Keratinocyte (primary cell): Measurements from ENCODE around the gene OR10K2. TPM values are rescaled to one million over a fixed set of nuclear protein-coding genes. Genes with fewer than 3 reads are reported as not detected.

Experiments used
- DNase-seq: peaks from one replicate; pipeline ENCODE4 v3.0.0-alpha.2; 2011; ENCODE audit warnings: low read depth, missing footprints, low spot score
- FAIRE-seq: peaks from 2 replicates; lab custom pipeline; 2011; peaks lifted over from hg19 to GRCh38; lab: Jason Lieb, UNC
- H2AFZ ChIP-seq: 2 replicates; pipeline ENCODE4 v1.6.0; 2012; ENCODE audit warnings: low read length, control low read depth, inconsistent platforms; ENCODE audit not compliant: control insufficient read depth
- H3K27ac ChIP-seq: 2 replicates; pipeline ENCODE4 v1.5.1; 2011; ENCODE audit warnings: low read length; ENCODE audit not compliant: control insufficient read depth, insufficient read depth
- H3K27me3 ChIP-seq: 3 replicates; pipeline ENCODE4 v1.6.0; 2011; ENCODE audit warnings: low read length; ENCODE audit not compliant: control insufficient read depth, insufficient read depth; ENCODE audit errors: extremely low read depth
- H3K36me3 ChIP-seq, 2 experiments: 2 replicates in 1 of 2; 3 replicates in 1 of 2; pipeline ENCODE4 v1.5.1; 2011; ENCODE audit warnings: low read length in 2 of 2, mild to moderate bottlenecking in 1 of 2; ENCODE audit not compliant: control insufficient read depth in 2 of 2, insufficient read depth in 2 of 2; ENCODE audit errors: extremely low read depth in 1 of 2
- H3K4me1 ChIP-seq: 3 replicates; pipeline ENCODE4 v1.5.1; 2011; ENCODE audit warnings: low read length; ENCODE audit not compliant: control insufficient read depth, insufficient read depth; ENCODE audit errors: extremely low read depth
- H3K4me2 ChIP-seq: 3 replicates; pipeline ENCODE4 v1.6.0; 2011; ENCODE audit warnings: low read depth, low read length; ENCODE audit not compliant: control insufficient read depth, insufficient read depth; ENCODE audit errors: extremely low read depth
- H3K4me3 ChIP-seq, 3 experiments: fragments of 200-600 bp in 1 of 3; sonication (generic) in 1 of 3; 2 replicates in 2 of 3; 3 replicates in 1 of 3; pipeline ENCODE4 v1.5.1; 2011 to 2016; ENCODE audit warnings: low read length in 3 of 3, mild to moderate bottlenecking in 3 of 3, control low read depth in 2 of 3, inconsistent platforms in 1 of 3, low read depth in 1 of 3, mixed read lengths in 1 of 3, mixed run types in 1 of 3, moderate library complexity in 1 of 3; ENCODE audit not compliant: control insufficient read depth in 2 of 3, insufficient read depth in 2 of 3; ENCODE audit errors: extremely low read depth in 1 of 3
- H3K79me2 ChIP-seq: 2 replicates; pipeline ENCODE4 v1.6.0; 2012; ENCODE audit warnings: low read length; ENCODE audit not compliant: control insufficient read depth, insufficient read depth
- H3K9ac ChIP-seq: 3 replicates; pipeline ENCODE4 v1.6.0; 2011; ENCODE audit warnings: low read length; ENCODE audit not compliant: control insufficient read depth, insufficient read depth; ENCODE audit errors: extremely low read depth
- H3K9me1 ChIP-seq: 3 replicates; pipeline ENCODE4 v1.6.0; 2011; ENCODE audit warnings: low read length; ENCODE audit not compliant: control insufficient read depth, insufficient read depth; ENCODE audit errors: extremely low read depth
- H3K9me3 ChIP-seq: 2 replicates; pipeline ENCODE4 v1.5.1; 2012; ENCODE audit warnings: low read depth, low read length; ENCODE audit not compliant: control insufficient read depth
- H4K20me1 ChIP-seq: 3 replicates; pipeline ENCODE4 v1.6.0; 2011; ENCODE audit warnings: low read length; ENCODE audit not compliant: control insufficient read depth, insufficient read depth; ENCODE audit errors: extremely low read depth
- CTCF ChIP-seq, 3 experiments: IDR thresholded peaks in 1 of 3; conservative IDR thresholded peaks in 1 of 3; optimal IDR thresholded peaks in 1 of 3; 2 replicates in 2 of 3; 3 replicates in 1 of 3; pipeline versions ENCODE3 to v1.5.1; 2011; ENCODE audit warnings: low read length in 3 of 3, mild to moderate bottlenecking in 3 of 3, moderate library complexity in 2 of 3, control low read depth in 1 of 3, inconsistent platforms in 1 of 3; ENCODE audit not compliant: insufficient read depth in 2 of 3; ENCODE audit errors: extremely low read depth in 1 of 3
- EZH2 ChIP-seq: IDR thresholded peaks from one replicate; pipeline ENCODE4 v1.6.1; 2012; ENCODE audit warnings: inconsistent platforms, mild to moderate bottlenecking, low read length, moderate library complexity
- dilution Hi-C: fragments of 300-500 bp; cut with MboI; formaldehyde crosslinking; loops from one replicate; pipeline ENCODE4 v1.7.0; 2020; ENCODE audit warnings: low sequenced_read_pairs; ENCODE audit not compliant: extremely low pct_ligation_motif_present
- polyA plus RNA-seq, 5 experiments: library from polyadenylated mRNA; depleted of rRNA in 3 of 5; stranded (reverse) in 3 of 5; stranded (forward) in 1 of 5; unstranded in 1 of 5; fragments of >200 nt; gene quantifications; 1 replicate in 1 of 5; 2 replicates in 3 of 5; 3 replicates in 1 of 5; pipeline versions ENCODE4 v1.2.1 to v1.2.3, GENCODE V29; 2011 to 2012; ENCODE audit warnings: missing spikeins in 2 of 5, low read depth in 1 of 5, low replicate concordance in 1 of 5

OR10K2 gene
- polyA plus RNA-seq, 1 donor (not counting 4 experiments of a cell fraction or from before 2014, with no cell fraction given) = not detected

DNA sequence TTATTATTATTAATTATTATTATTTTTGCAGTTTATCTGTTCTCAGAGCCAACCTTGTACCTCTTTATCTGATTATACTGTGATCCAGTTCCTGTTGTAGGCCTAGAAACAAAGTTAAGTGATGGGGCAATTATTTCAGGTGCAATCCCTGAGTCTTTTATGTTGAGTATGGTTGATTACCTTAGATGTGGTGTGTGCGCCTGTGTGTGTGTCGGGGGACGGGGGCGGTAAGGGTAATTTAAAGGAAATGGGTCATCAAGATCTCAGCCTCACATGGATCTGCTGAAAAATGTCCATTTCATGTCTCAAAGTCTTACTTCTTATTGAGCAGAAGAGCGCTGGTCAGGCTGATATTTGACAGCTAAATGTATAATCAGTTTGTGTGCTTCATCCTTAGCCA lies 18.9 kb downstream of the OR10K2 start:
- Histone ChIP-seq H3K4me3 (no peak overlapping the region), H3K4me2 (no peak overlapping the region), H2AFZ (no peak overlapping the region), H4K20me1 (no peaks in the 10 kb centered on the region), H3K9ac (no peak overlapping the region), H3K9me3 (no peaks in the 10 kb centered on the region), H3K27me3 (no peaks in the 10 kb centered on the region), H3K9me1 (no peaks in the 10 kb centered on the region), H3K79me2 (no peaks in the 10 kb centered on the region), H3K36me3 (no peaks in the 10 kb centered on the region), H3K4me1 (no peaks in the 10 kb centered on the region), H3K27ac (no peak overlapping the region)
- no peak for DNase-seq
- FAIRE-seq = no peak
- dilution Hi-C loops = no loop called here
- no peak for TF ChIP-seq EZH2

- no peaks in the 10 kb centered on the region for H3K79me2 ChIP-seq
- FAIRE-seq = no peak
- dilution Hi-C loops = no loop called here
- H3K9ac ChIP-seq = no peak overlapping the region
- H3K4me2 ChIP-seq = no peak overlapping the region
- no peaks in the 10 kb centered on the region for H3K4me1 ChIP-seq
- H3K4me3 ChIP-seq = no peak overlapping the region
- H2AFZ ChIP-seq = no peak overlapping the region
- no peak for TF ChIP-seq CTCF (optimal IDR thresholded peaks at IDR 0.05 in 1 of 3, IDR thresholded peaks at IDR 0.05 in 1 of 3, conservative IDR thresholded peaks at IDR 0.05 in 1 of 3; ENCODE audit: extremely low read depth in 1 of 3, insufficient read depth in 2 of 3, low read length in 3 of 3)
- no peak for TF ChIP-seq EZH2
- no peaks in the 10 kb centered on the region for H3K9me3 ChIP-seq
- no peaks in the 10 kb centered on the region for H3K27me3 ChIP-seq
- no peak for DNase-seq
- H4K20me1 ChIP-seq = no peaks in the 10 kb centered on the region
- H3K36me3 ChIP-seq = no peaks in the 10 kb centered on the region
- H3K27ac ChIP-seq = no peak overlapping the region
- no peaks in the 10 kb centered on the region for H3K9me1 ChIP-seq
These were observed 25.2 kb downstream of the OR10K2 start for GRCh38 chr1:158400871-158401270.

GRCh38 chr1:158398818-158399514 lies 27.1 kb downstream of the OR10K2 start, which contains the start of gene OR10T2:
TSS of gene OR10T2 (minus strand) at chr1:158399466. CDS start at chr1:158399466, 0 bp downstream.
- Histone ChIP-seq H2AFZ (no peak within 1 kb of the TSS), H3K4me1 (no peaks in the 10 kb centered on the region), H3K9me1 (no peaks in the 10 kb centered on the region), H3K4me2 (no peak within 1 kb of the TSS), H3K9ac (no peak within 1 kb of the TSS), H3K36me3 (no peaks in the 10 kb centered on the region), H3K27me3 (no peaks in the 10 kb centered on the region), H3K9me3 (no peaks in the 10 kb centered on the region), H3K4me3 (no peak within 1 kb of the TSS), H4K20me1 (no peaks in the 10 kb centered on the region), H3K79me2 (no peaks in the 10 kb centered on the region), H3K27ac (no peak within 1 kb of the TSS)
- FAIRE-seq (no peak), DNase-seq (no peak)
- dilution Hi-C loops = no loop called here
- TF ChIP-seq EZH2 (no peak), CTCF (optimal IDR thresholded peaks at IDR 0.05 in 1 of 3, IDR thresholded peaks at IDR 0.05 in 1 of 3, conservative IDR thresholded peaks at IDR 0.05 in 1 of 3; ENCODE audit: extremely low read depth in 1 of 3, insufficient read depth in 2 of 3, low read length in 3 of 3) (no peak)
